CD4-positive, alpha-beta T cell (primary cell): ENCODE data around the gene ZNF613. TPM values are rescaled to one million over a fixed set of nuclear protein-coding genes. Genes with fewer than 3 reads are reported as not detected.

Experiments
- ATAC-seq: fragments of 200-7000 bp; cut with Tn5 transposase; one replicate; pipeline ENCODE4 v1.10.0; 2022; ENCODE audit warnings: mild to moderate bottlenecking; ENCODE audit not compliant: poor library complexity
- CTCF ChIA-PET: fragments of 350-600 bp; sonication (Branson Sonifier 250); formaldehyde crosslinking; loops from one replicate; lab custom pipeline; 2021; ENCODE audit warnings: antibody characterized with exemption, inconsistent platforms; lab: Charles Lee
- POLR2A ChIA-PET: fragments of 350-600 bp; sonication (Branson Sonifier 250); formaldehyde crosslinking; loops from one replicate; lab custom pipeline; 2021; ENCODE audit warnings: antibody characterized with exemption, inconsistent platforms; lab: Charles Lee
- DNase-seq, 14 experiments: peaks; one replicate each; pipeline ENCODE4 v3.0.0-alpha.2; 2013 to 2020; ENCODE audit warnings: mixed read lengths in 2 of 14
- H3K27ac ChIP-seq, 2 donors: one replicate each; pipeline versions ENCODE4 v1.5.1 to v1.7.0; 2013; ENCODE audit warnings: low read length in 2 of 2, low read depth in 1 of 2, mild to moderate bottlenecking in 1 of 2
- H3K27me3 ChIP-seq, 2 experiments: 1 replicate in 1 of 2; 2 replicates in 1 of 2; pipeline versions ENCODE4 v1.6.1 to v1.7.0; 2013; ENCODE audit warnings: low read length in 2 of 2, control low read depth in 1 of 2, mild to moderate bottlenecking in 1 of 2, moderate library complexity in 1 of 2; ENCODE audit not compliant: insufficient read depth in 2 of 2, control insufficient read depth in 1 of 2
- H3K36me3 ChIP-seq: one replicate; pipeline ENCODE4 v1.6.1; 2013; ENCODE audit warnings: low read length, control low read depth; ENCODE audit not compliant: insufficient read depth
- H3K4me1 ChIP-seq: one replicate; pipeline ENCODE4 v1.6.1; 2013; ENCODE audit warnings: low read length, control low read depth; ENCODE audit not compliant: insufficient read depth
- H3K4me3 ChIP-seq: one replicate; pipeline ENCODE4 v1.5.1; 2013; ENCODE audit warnings: mild to moderate bottlenecking, low read length, moderate library complexity
- H3K9me3 ChIP-seq, 2 experiments: 1 replicate in 1 of 2; 2 replicates in 1 of 2; pipeline versions ENCODE4 v1.6.1 to v1.7.0; 2013; ENCODE audit warnings: low read length in 2 of 2, mild to moderate bottlenecking in 2 of 2, control low read depth in 1 of 2, moderate library complexity in 1 of 2; ENCODE audit not compliant: control insufficient read depth in 1 of 2, insufficient read depth in 1 of 2
- H3K27ac Mint-ChIP-seq: one replicate; pipeline ENCODE4 v1.8.0; 2020; ENCODE audit warnings: mixed read lengths
- H3K27me3 Mint-ChIP-seq: one replicate; pipeline ENCODE4 v1.8.0; 2021; ENCODE audit warnings: mixed read lengths
- H3K36me3 Mint-ChIP-seq: one replicate; pipeline ENCODE4 v1.8.0; 2021; ENCODE audit warnings: low read depth, mixed read lengths
- H3K4me1 Mint-ChIP-seq: one replicate; pipeline ENCODE4 v1.8.0; 2021; ENCODE audit warnings: low read depth, mixed read lengths
- H3K4me3 Mint-ChIP-seq: one replicate; pipeline ENCODE4 v1.8.0; 2020; ENCODE audit warnings: mild to moderate bottlenecking, mixed read lengths
- H3K9me3 Mint-ChIP-seq: one replicate; pipeline ENCODE4 v1.8.0; 2020; ENCODE audit warnings: mixed read lengths
- intact Hi-C, 2 experiments: fragments of 100-400 bp; cut with DNase I in 1 of 2; cut with micrococcal nuclease in 1 of 2; formaldehyde crosslinking; loops; one replicate each; pipeline versions ENCODE4 v1.15.1 to v1.9.0; 2023 to 2025; cut with DNase I, micrococcal nuclease
- total RNA-seq, 174 experiments: library from RNA in 2 of 174; stranded (reverse) in 2 of 174; gene quantifications; one replicate each; pipeline ENCODE4 v1.2.3 and lab custom pipeline; 2021 to 2026
- TF ChIP-seq, protein P1 (sequence below): fragments of 200-600 bp; IDR thresholded peaks from one replicate; pipeline ENCODE4 v1.8.0; 2022; ENCODE audit warnings: antibody characterized with exemption, mild to moderate bottlenecking

ZNF613 gene
- total RNA-seq, 2 experiments from 2014 or later = 0.67 to 1.3 TPM

DNA sequence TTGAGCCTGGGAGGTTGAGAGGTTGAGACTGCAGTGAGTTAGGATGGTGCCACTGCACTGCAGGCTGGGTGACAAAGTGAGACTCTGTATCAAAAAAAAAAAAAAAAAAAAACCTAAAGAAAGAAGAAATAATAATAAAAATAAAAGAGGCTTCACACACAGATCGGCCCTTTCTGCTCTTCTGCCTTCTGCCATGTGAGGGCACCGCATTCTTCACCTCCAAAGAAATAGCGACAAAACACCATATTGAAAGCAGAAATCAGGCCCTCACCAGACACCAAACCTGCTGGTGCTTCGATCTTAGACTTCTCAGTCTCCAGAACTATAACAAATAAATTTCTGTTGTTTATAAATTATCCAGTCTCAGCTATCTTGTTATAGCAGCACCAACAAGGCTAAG lies 25.4 kb upstream of the ZNF613 start:
- Mint-ChIP-seq H3K4me3 (peak overlapping the region; percentile 100), H3K9me3 (peaks cover 19% of the 10 kb centered on the region), H3K4me1 (peaks cover 29% of the 10 kb centered on the region), H3K36me3 (peaks cover 93% of the 10 kb centered on the region), H3K27me3 (peaks cover 14% of the 10 kb centered on the region), H3K27ac (no peak overlapping the region)
- POLR2A ChIA-PET = no interaction called here
- DNase-seq (no peak), ATAC-seq (no peak)
- H3K4me3 ChIP-seq = no peak overlapping the region
- no peaks in the 10 kb centered on the region for H3K27me3 ChIP-seq
- H3K4me1 ChIP-seq = peaks cover 14% of the 10 kb centered on the region
- TF ChIP-seq, protein P1, sequence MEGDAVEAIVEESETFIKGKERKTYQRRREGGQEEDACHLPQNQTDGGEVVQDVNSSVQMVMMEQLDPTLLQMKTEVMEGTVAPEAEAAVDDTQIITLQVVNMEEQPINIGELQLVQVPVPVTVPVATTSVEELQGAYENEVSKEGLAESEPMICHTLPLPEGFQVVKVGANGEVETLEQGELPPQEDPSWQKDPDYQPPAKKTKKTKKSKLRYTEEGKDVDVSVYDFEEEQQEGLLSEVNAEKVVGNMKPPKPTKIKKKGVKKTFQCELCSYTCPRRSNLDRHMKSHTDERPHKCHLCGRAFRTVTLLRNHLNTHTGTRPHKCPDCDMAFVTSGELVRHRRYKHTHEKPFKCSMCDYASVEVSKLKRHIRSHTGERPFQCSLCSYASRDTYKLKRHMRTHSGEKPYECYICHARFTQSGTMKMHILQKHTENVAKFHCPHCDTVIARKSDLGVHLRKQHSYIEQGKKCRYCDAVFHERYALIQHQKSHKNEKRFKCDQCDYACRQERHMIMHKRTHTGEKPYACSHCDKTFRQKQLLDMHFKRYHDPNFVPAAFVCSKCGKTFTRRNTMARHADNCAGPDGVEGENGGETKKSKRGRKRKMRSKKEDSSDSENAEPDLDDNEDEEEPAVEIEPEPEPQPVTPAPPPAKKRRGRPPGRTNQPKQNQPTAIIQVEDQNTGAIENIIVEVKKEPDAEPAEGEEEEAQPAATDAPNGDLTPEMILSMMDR = no peak
- CTCF ChIA-PET = no interaction called here
- peaks cover 52 to 71% of the 10 kb centered on the region in 2 experiments for H3K9me3 ChIP-seq
- intact Hi-C loops = loop anchor here (5.0 to 10.0 kb wide), 2 partner anchors 83 to 85 kb away; partner anchors contain the start of gene ZNF350 (in 2 of the 2)
- peaks cover 37% of the 10 kb centered on the region for H3K36me3 ChIP-seq
- no peak overlapping the region for H3K27ac ChIP-seq

DNA sequence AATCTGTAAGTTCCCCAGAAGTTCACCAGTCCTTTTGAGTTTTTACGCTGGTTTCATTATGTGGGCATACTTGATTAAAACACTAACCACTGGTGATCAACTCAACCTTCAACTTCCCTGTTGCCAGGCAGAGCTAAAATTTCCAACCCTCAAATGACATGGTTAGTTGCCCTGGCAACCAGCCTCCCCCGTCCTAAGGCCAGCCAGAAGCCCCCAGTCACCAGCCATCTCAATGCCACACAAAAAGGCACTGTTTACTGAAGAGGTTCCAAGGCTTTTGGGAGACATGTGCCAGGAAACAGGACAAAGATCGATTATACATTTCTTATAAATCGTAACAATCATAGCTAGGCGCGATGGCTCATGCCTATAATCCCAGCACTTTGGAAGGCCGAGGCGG lies 24.1 kb upstream of the ZNF613 start:
- intact Hi-C loops = loop anchor here (5.0 to 10.0 kb wide), 2 partner anchors 82 to 84 kb away; partner anchors contain the start of gene ZNF350 (in 2 of the 2)
- peak overlapping the region; percentile 33 for H3K27ac Mint-ChIP-seq
- H3K36me3 Mint-ChIP-seq = peaks cover 88% of the 10 kb centered on the region

DNA sequence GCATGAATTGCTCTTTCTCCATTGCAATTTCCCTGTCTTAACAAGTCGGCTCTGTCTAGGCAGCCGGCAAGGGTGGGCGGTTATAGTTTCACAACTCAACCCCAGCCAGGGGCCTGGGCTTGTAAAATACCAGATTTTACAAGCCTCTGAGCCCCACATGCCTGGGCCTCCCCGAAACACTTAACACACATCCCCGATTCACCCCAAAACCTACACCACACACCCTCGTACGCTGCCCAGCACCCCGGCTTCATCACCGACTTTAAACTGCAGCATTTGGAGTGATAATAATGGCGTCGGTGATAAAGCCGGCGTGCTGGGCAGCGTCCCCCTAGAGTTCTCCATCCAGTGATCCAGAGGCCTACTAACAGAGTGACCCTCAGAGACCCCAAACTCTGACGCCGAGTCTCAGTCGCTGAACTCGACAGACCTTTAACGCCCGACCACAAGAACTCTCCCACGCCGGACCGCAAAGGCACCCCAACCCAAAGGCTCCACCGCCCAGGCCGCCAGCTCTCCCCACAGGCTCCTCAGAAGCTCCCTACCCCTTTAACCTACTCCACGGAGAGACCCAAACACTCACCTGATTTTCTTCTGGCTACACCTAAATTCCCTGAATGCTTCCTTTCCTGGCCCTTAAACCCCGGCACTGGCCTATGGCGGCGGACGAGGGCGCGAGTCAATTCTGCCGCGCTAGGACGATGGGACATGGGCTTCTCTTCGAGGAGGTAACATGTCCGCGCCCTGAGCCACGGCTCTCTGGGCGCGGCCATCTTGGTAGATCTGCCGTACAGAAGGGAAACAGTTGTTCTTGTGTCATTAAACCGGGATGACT lies 22.7 kb upstream of the ZNF613 start, which contains the start of gene ZNF649:
Gene ZNF649, minus strand, starts transcription at position 687 of the 835 bp plus-strand sequence. CDS start 4,910 bp downstream, outside the sequence.
- intact Hi-C loops = loop anchor here (1.0 to 10.0 kb wide), 6 partner anchors 22 to 993 kb away; partner anchors contain the start of genes ZNF350 (in 2 of the 2), ZNF320 (in 1 of the 2), ZNF432 (in 1 of the 2) and ZNF613 (in 1 of the 2)
- Mint-ChIP-seq H3K27ac (peak within 1 kb of the TSS; percentile 89), H3K4me1 (peaks cover 29% of the 10 kb centered on the region), H3K9me3 (peaks cover 24% of the 10 kb centered on the region), H3K4me3 (peak within 1 kb of the TSS; percentile 100), H3K27me3 (peaks cover 36% of the 10 kb centered on the region), H3K36me3 (peaks cover 80% of the 10 kb centered on the region)
- peak within 1 kb of the TSS; percentile 53 to 58 for H3K27ac ChIP-seq
- peaks cover 6 to 9% of the 10 kb centered on the region in 2 experiments for H3K27me3 ChIP-seq
- TF ChIP-seq, protein P1 = no peak
- peak within 1 kb of the TSS; percentile 92 for H3K4me3 ChIP-seq
- peaks cover 10% of the 10 kb centered on the region for H3K36me3 ChIP-seq
- H3K9me3 ChIP-seq = peaks cover 42 to 54% of the 10 kb centered on the region in 2 experiments
- POLR2A ChIA-PET = interaction anchor here (0.5 to 2.0 kb wide), 3 partner anchors 22 to 144 kb away, joined by 3 to 7 read pairs (median 3); partner anchors contain the start of genes ZNF350 and ZNF432
- CTCF ChIA-PET = no interaction called here
- DNase-seq = peak; percentile 69 to 90 (median 74)
- ATAC-seq = peak; percentile 91
- peaks cover 14% of the 10 kb centered on the region for H3K4me1 ChIP-seq

More for the DNA sequence above, 24.1 kb upstream of the ZNF613 start:
- Mint-ChIP-seq H3K4me3 (peak overlapping the region; percentile 100), H3K27me3 (peaks cover 25% of the 10 kb centered on the region), H3K9me3 (peaks cover 21% of the 10 kb centered on the region), H3K4me1 (peaks cover 29% of the 10 kb centered on the region)
- CTCF ChIA-PET = no interaction called here
- TF ChIP-seq, protein P1 = no peak
- no peak for ATAC-seq
- POLR2A ChIA-PET = interaction anchor here (2.0 kb wide), 1 partner anchor 146 kb away, joined by 7 read pairs; the partner anchor contains the start of gene ZNF432
- H3K27ac ChIP-seq = no peak overlapping the region
- H3K36me3 ChIP-seq = peaks cover 24% of the 10 kb centered on the region
- no peak overlapping the region for H3K4me3 ChIP-seq
- H3K9me3 ChIP-seq = peaks cover 47 to 64% of the 10 kb centered on the region in 2 experiments
- peaks cover 5 to 6% of the 10 kb centered on the region in 2 experiments for H3K27me3 ChIP-seq
- peaks cover 14% of the 10 kb centered on the region for H3K4me1 ChIP-seq
- DNase-seq = no peak
